Measurements from ENCODE around the gene EAPP.
"Not testable (repeated sequence)": the region's sequence is repeated elsewhere in the genome, so short reads cannot be mapped to it uniquely, and the experiment has no call there.

Gene EAPP

DNA sequence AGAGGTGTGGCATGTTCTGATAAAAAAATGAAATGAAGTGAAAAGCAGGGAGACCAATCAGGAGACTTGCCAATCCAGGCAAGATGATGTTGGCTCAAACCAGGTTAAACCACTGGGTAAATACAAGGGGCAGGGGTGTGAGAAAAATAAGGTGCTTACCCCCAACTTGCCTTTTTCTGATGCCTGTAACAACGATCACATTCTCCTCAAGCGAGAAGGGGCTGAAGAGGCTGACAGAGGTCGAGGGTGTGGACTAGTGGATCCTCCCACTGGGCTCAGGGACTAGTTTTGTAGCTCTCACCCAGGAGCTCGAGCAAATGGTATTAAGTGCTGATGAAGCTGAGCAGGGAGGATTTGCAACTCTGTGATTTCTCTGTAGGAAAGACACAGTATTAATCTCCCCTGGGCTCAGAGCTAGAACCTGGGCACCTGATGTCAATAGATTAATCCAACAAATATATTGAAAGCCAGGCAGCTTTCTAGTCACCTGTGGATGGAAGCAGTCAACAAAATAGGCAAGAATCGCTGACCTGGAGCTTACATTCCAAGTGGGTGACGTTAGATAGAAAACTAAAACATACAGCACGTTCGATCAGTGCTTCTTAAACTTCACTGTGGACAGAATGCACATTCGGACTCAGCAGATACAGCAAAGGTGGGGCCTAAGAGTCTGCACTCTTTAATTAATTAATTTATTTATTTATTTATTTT, 15.2 kb upstream of the EAPP start:
- Histone ChIP-seq H3K79me2 (ENCODE audit: insufficient read depth, low read depth) (no peaks in the 10 kb centered on the region), H3K27me3 (ENCODE audit: insufficient read depth, low read depth) (no peaks in the 10 kb centered on the region), H3K4me3 (IDR thresholded peaks at IDR 0.05; ENCODE audit: insufficient read depth, low read depth, low read length) (no peak overlapping the region), H3K27ac (no peak overlapping the region; the same call in 1 of the 2 replicates), H4K20me1 (ENCODE audit: insufficient read depth) (no peaks in the 10 kb centered on the region), H3K4me1 (ENCODE audit: low read depth, poor library complexity, severe bottlenecking) (peaks cover 5% of the 10 kb centered on the region), H3K4me2 (peak overlapping the region; percentile 36; the same call in 1 of the 2 replicates), H3K36me3 (ENCODE audit: insufficient read depth) (no peaks in the 10 kb centered on the region), H3K9ac (no peak overlapping the region), H2AFZ (ENCODE audit: low read depth) (no peak overlapping the region)
- TF ChIP-seq, protein P1, sequence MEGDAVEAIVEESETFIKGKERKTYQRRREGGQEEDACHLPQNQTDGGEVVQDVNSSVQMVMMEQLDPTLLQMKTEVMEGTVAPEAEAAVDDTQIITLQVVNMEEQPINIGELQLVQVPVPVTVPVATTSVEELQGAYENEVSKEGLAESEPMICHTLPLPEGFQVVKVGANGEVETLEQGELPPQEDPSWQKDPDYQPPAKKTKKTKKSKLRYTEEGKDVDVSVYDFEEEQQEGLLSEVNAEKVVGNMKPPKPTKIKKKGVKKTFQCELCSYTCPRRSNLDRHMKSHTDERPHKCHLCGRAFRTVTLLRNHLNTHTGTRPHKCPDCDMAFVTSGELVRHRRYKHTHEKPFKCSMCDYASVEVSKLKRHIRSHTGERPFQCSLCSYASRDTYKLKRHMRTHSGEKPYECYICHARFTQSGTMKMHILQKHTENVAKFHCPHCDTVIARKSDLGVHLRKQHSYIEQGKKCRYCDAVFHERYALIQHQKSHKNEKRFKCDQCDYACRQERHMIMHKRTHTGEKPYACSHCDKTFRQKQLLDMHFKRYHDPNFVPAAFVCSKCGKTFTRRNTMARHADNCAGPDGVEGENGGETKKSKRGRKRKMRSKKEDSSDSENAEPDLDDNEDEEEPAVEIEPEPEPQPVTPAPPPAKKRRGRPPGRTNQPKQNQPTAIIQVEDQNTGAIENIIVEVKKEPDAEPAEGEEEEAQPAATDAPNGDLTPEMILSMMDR (conservative IDR thresholded peaks at IDR 0.05; ENCODE audit: low read depth, low read length) = no peak

DNA sequence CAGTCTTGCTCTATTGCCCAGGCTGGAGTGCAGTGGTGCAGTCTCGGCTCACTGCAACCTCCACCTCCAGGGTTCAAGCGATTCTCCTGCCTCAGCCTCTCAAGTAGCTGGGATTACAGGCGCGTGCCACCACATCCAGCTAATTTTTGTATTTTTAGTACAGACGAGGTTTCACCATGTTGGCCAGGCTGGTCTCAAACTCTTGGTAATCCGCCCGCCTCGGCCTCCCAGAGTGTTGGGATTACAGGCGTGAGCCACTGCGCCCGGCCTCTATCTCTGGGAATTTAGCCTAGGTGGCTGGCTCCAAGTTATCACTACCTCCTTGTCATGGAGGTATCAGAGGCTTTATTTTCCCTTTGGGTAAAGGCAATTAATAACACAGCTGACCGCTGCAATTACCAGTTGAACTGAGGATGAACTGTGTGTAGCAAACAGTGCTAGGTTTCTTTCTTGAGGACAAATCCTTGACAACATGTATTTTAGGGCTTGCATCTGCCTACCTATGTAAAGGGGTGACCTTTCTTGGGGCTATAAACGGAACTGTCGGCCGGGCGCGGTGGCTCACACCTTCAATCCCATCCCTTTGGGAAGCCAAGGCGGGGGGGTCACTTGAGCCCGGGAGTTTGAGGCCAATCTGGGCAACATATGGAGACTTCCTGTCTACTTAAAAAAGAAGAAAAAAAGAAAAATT, 9.9 kb upstream of the EAPP start:
- not testable (repeated sequence) for H3K79me2 ChIP-seq (ENCODE audit: insufficient read depth, low read depth); H3K9ac ChIP-seq; H3K4me1 ChIP-seq (ENCODE audit: low read depth, poor library complexity, severe bottlenecking); H3K36me3 ChIP-seq (ENCODE audit: insufficient read depth); H3K4me3 ChIP-seq (IDR thresholded peaks at IDR 0.05; ENCODE audit: insufficient read depth, low read depth, low read length); H3K27ac ChIP-seq; H3K4me2 ChIP-seq; H4K20me1 ChIP-seq (ENCODE audit: insufficient read depth); H3K27me3 ChIP-seq (ENCODE audit: insufficient read depth, low read depth); H2AFZ ChIP-seq (ENCODE audit: low read depth)

DNA sequence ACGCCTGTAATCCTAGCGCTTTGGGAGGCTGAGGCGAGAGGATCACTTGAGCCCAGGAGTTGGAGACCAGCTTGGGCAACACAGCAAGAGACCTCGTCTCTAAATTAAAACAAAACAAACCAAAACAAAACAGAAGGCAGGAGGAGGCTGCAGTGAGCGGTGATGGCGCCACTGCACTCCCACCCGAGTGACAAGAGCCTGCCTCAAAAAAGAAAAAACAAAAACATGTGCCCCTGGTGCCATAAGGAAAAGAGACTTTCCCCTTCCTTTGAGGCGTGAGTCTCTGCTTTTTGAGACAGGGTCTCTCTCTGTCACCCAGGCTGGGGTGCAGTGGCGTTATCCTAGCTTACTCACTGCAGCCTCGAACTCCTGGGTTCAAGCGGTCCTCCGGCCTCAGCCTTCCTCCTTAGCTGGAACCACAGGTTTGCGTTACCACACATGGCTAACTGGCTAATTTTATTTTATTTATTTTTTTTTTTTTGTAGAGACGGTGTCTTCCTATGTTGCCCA, 9.0 kb upstream of the EAPP start:
- TF ChIP-seq, protein P1 (conservative IDR thresholded peaks at IDR 0.05; ENCODE audit: low read depth, low read length) = no peak
- no peaks in the 10 kb centered on the region for H3K79me2 ChIP-seq (ENCODE audit: insufficient read depth, low read depth)
- H3K27me3 ChIP-seq (ENCODE audit: insufficient read depth, low read depth) = no peaks in the 10 kb centered on the region
- no peaks in the 10 kb centered on the region for H3K36me3 ChIP-seq (ENCODE audit: insufficient read depth)
- H3K9ac ChIP-seq = no peak overlapping the region
- no peak overlapping the region for H3K4me2 ChIP-seq
- no peak overlapping the region for H3K4me3 ChIP-seq (IDR thresholded peaks at IDR 0.05; ENCODE audit: insufficient read depth, low read depth, low read length)
- no peak overlapping the region for H3K27ac ChIP-seq
- H3K4me1 ChIP-seq (ENCODE audit: low read depth, poor library complexity, severe bottlenecking) = no peaks in the 10 kb centered on the region
- no peak overlapping the region for H2AFZ ChIP-seq (ENCODE audit: low read depth)
- no peaks in the 10 kb centered on the region for H4K20me1 ChIP-seq (ENCODE audit: insufficient read depth)

DNA sequence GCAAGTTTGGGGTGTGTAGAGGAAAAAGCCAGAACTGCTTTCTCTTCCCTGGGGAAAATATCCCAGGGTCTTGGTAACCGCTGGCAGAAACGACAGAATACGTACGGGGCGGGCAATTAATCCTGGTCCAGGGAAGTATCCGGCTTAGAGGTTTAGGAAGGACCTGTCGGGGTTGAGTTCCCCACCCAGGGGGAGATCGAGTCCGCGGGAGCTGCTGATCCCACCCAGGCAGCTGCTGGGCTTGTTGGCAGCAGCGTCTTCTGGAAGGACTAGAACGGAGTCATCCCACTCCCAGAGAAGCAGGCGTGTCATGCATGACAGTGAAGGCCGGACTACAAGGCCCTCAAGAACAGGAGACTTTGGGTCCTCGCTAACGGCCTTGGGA, 7.6 kb upstream of the EAPP start:
- H3K9ac ChIP-seq; H3K79me2 ChIP-seq (ENCODE audit: insufficient read depth, low read depth); H4K20me1 ChIP-seq (ENCODE audit: insufficient read depth); H3K36me3 ChIP-seq (ENCODE audit: insufficient read depth); H2AFZ ChIP-seq (ENCODE audit: low read depth); H3K27me3 ChIP-seq (ENCODE audit: insufficient read depth, low read depth); H3K27ac ChIP-seq; H3K4me3 ChIP-seq (IDR thresholded peaks at IDR 0.05; ENCODE audit: insufficient read depth, low read depth, low read length); H3K4me2 ChIP-seq; H3K4me1 ChIP-seq (ENCODE audit: low read depth, poor library complexity, severe bottlenecking): not testable (repeated sequence)

DNA sequence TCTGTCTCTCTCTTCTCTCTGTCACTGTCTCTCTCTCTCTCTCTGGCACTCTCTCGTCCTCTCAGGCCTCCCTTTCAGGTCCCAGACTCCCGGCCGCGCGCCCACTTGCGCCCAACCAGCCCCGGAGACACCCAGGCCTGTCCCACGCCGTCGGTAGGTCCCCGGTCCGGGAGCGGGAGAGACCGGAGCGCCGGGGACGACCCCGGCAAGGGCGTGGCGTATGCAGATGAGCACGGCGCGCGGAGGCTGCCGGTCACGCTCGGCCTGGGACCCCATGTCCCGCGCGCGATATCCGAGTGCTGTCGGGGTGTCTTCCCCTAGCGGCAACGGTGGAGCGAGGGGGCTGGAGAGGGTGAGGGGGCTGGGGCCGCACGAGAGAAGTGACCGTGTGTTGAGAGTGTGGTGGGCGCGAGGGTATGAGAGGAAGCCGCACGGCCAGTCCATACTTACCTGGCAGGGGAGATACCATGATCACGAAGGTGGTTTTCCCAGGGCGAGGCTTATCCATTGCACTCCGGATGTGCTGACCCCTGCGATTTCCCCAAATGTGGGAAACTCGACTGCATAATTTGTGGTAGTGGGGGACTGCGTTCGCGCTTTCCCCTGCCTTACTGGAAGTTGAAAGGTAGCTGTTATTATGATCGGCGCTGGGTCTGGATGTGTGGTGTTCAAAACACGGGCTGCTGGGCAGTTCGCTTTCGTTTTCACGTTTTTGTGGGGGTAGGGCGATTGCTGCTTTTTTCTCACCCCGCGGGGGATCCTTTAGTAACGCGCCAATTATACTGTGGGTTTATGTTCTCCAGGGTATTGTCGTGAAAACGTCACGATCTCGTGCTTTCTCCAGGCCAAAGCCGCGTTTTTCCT, 7.0 kb upstream of the EAPP start:
- not testable (repeated sequence) for H3K4me3 ChIP-seq (IDR thresholded peaks at IDR 0.05; ENCODE audit: insufficient read depth, low read depth, low read length); H3K27me3 ChIP-seq (ENCODE audit: insufficient read depth, low read depth); H3K79me2 ChIP-seq (ENCODE audit: insufficient read depth, low read depth); H4K20me1 ChIP-seq (ENCODE audit: insufficient read depth); H3K4me1 ChIP-seq (ENCODE audit: low read depth, poor library complexity, severe bottlenecking); H3K36me3 ChIP-seq (ENCODE audit: insufficient read depth); H3K4me2 ChIP-seq; H2AFZ ChIP-seq (ENCODE audit: low read depth); H3K9ac ChIP-seq; H3K27ac ChIP-seq

DNA sequence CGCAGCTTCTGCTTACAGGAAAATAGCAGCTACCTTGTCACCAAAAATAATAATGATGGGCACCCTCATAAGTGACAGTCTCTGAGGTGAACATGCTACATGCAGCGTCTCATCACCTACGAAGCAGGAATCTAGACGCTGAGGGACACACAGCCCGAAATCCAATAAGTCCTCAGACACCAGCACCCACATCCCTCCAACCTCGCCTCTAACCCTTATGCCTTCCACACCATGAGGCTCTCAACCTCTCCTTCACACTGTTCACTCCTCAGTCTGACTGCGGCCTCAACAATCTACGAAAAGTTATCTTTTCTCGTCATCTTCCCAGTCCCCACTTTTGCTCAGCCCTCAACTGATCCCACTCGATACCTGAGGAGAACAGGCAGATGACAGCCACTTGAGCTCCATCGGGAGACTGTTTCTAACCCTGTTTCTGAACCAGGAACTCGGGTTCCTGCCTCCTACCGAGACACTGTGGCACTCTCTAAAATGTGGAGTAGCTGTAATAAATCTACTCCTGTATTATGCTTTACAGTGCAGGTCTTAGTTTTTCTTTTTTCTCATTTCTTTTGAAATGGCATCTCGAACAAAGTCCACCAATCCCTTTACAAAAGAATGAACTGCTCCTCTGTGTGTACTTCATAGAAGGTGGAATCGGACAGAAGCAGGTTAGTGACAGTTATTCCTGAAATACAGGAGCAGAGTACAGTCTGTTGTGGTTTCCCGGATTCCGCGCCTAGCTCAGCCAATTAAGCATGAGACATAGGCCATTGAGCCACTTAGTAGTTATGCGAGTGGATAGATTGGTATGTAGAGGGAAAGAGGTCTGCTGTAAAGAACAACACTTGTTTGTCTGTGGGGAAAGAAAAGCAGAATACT, 919 bp upstream of the EAPP start:
- H3K9ac ChIP-seq = peak overlapping the region; percentile 88; the same call in 1 of the 2 replicates

More for the DNA sequence above, 919 bp upstream of the EAPP start:
- H2AFZ ChIP-seq (ENCODE audit: low read depth) = peak overlapping the region; percentile 66; the same call in 1 of the 2 replicates
- H3K36me3 ChIP-seq (ENCODE audit: insufficient read depth); H4K20me1 ChIP-seq (ENCODE audit: insufficient read depth); H3K4me3 ChIP-seq (IDR thresholded peaks at IDR 0.05; ENCODE audit: insufficient read depth, low read depth, low read length); H3K27me3 ChIP-seq (ENCODE audit: insufficient read depth, low read depth): not testable (repeated sequence)
- H3K4me2 ChIP-seq = peak overlapping the region; percentile 29
- H3K27ac ChIP-seq = peak overlapping the region; percentile 58; the same call in 1 of the 2 replicates
- peaks cover 17% of the 10 kb centered on the region for H3K4me1 ChIP-seq (ENCODE audit: low read depth, poor library complexity, severe bottlenecking)
- H3K79me2 ChIP-seq (ENCODE audit: insufficient read depth, low read depth) = peaks cover 16% of the 10 kb centered on the region
